Immature natural killer cell (primary cell): ENCODE results near the gene ADGRA3. TPM values are rescaled to one million over a fixed set of nuclear protein-coding genes. Genes with fewer than 3 reads are reported as not detected.

Source experiments
- DNase-seq, 3 donors: peaks; one replicate each; pipeline ENCODE4 v3.0.0; 2022; ENCODE audit warnings: mixed read lengths in 1 of 3
- H3K27ac Mint-ChIP-seq, 6 donors: one replicate each; pipeline ENCODE4 v1.8.0; 2020; ENCODE audit warnings: mixed read lengths in 6 of 6, mild to moderate bottlenecking in 5 of 6, inconsistent platforms in 4 of 6, moderate library complexity in 3 of 6
- H3K27me3 Mint-ChIP-seq, 3 donors: one replicate each; pipeline ENCODE4 v1.8.0; 2020 to 2021; ENCODE audit warnings: low read depth in 3 of 3, mild to moderate bottlenecking in 3 of 3, mixed read lengths in 3 of 3, moderate library complexity in 3 of 3, inconsistent platforms in 1 of 3
- H3K36me3 Mint-ChIP-seq, 3 donors: one replicate each; pipeline ENCODE4 v1.8.0; 2020; ENCODE audit warnings: mixed read lengths in 3 of 3, inconsistent platforms in 2 of 3, mild to moderate bottlenecking in 2 of 3
- H3K4me1 Mint-ChIP-seq, 2 donors: one replicate each; pipeline ENCODE4 v1.8.0; 2020; ENCODE audit warnings: inconsistent platforms in 2 of 2, mild to moderate bottlenecking in 2 of 2, mixed read lengths in 2 of 2, moderate library complexity in 1 of 2
- H3K4me3 Mint-ChIP-seq, 5 donors: one replicate each; pipeline ENCODE4 v1.8.0; 2020; ENCODE audit warnings: mild to moderate bottlenecking in 5 of 5, mixed read lengths in 5 of 5, inconsistent platforms in 3 of 5, moderate library complexity in 3 of 5
- H3K9me3 Mint-ChIP-seq, 6 donors: one replicate each; pipeline ENCODE4 v1.8.0; 2020; ENCODE audit warnings: mild to moderate bottlenecking in 6 of 6, mixed read lengths in 6 of 6, inconsistent platforms in 4 of 6, moderate library complexity in 3 of 6
- polyA plus RNA-seq, 3 donors: library from polyadenylated mRNA; unstranded; fragments of 300-500 nt; fragmentation: Illumina TruSeq; gene quantifications; one replicate each; pipeline ENCODE4 v1.2.3, GENCODE V29; 2021

The ADGRA3 gene
- polyA plus RNA-seq, 3 donors from 2014 or later, result 0.99 to 2.7 (median 2.1) TPM

GRCh38 chr4:22434895-22435294 is 81.0 kb downstream of the ADGRA3 start:
- Mint-ChIP-seq H3K4me1 (no peaks in the 10 kb centered on the region), H3K4me3 (no peak overlapping the region), H3K9me3 (no peaks in the 10 kb centered on the region), H3K27ac (no peak overlapping the region), H3K36me3 (peaks cover 9 to 26% (median 16%) of the 10 kb centered on the region in 3 donors), H3K27me3 (no peaks in the 10 kb centered on the region)
- no peak for DNase-seq

GRCh38 chr4:22430626-22431025 is 85.2 kb downstream of the ADGRA3 start:
- Mint-ChIP-seq H3K4me1 (no peaks in the 10 kb centered on the region), H3K36me3 (peaks cover 6 to 26% (median 9%) of the 10 kb centered on the region in 3 donors), H3K4me3 (no peak overlapping the region), H3K27ac (no peak overlapping the region), H3K27me3 (no peaks in the 10 kb centered on the region), H3K9me3 (no peaks in the 10 kb centered on the region)
- DNase-seq, result no peak

DNA sequence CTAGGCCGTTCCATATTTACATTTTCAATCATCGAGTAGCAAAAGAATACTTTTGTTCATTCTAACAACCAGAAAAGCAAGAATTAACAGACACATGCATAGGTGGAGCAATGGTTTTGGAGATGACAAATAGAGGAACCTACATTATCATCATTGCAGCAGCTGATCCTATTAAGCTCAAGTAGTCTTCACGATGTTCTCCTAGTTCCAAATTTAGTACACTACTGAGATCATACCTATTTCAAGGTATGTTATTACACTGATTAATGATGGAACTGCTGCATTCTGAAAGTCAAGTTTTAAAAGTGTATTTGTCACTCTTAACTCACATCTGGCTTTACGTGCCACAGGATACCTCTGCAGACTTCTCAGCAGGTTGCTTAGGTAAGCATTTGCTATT is 87.4 kb downstream of the ADGRA3 start:
- H3K9me3 Mint-ChIP-seq, result no peaks in the 10 kb centered on the region
- H3K4me3 Mint-ChIP-seq, result no peak overlapping the region
- no peak overlapping the region for H3K27ac Mint-ChIP-seq
- peaks cover 0 to 2% of the 10 kb centered on the region in 2 donors for H3K4me1 Mint-ChIP-seq
- peaks cover 2 to 18% (median 9%) of the 10 kb centered on the region in 3 donors for H3K36me3 Mint-ChIP-seq
- H3K27me3 Mint-ChIP-seq, result no peaks in the 10 kb centered on the region
- no peak for DNase-seq

GRCh38 chr4:22427675-22428074 is 88.2 kb downstream of the ADGRA3 start:
- no peak overlapping the region for H3K27ac Mint-ChIP-seq
- peaks cover 0 to 18% (median 9%) of the 10 kb centered on the region in 3 donors for H3K36me3 Mint-ChIP-seq
- DNase-seq, result no peak
- peaks cover 0 to 2% of the 10 kb centered on the region in 2 donors for H3K4me1 Mint-ChIP-seq
- H3K27me3 Mint-ChIP-seq, result no peaks in the 10 kb centered on the region
- no peak overlapping the region for H3K4me3 Mint-ChIP-seq
- H3K9me3 Mint-ChIP-seq, result no peaks in the 10 kb centered on the region

GRCh38 chr4:22420291-22420690 is 95.6 kb downstream of the ADGRA3 start:
- peaks cover 0 to 2% of the 10 kb centered on the region in 2 donors for H3K4me1 Mint-ChIP-seq
- no peak for DNase-seq
- peaks cover 3 to 12% (median 3%) of the 10 kb centered on the region in 3 donors for H3K36me3 Mint-ChIP-seq
- H3K9me3 Mint-ChIP-seq, result no peaks in the 10 kb centered on the region
- no peak overlapping the region for H3K27ac Mint-ChIP-seq
- no peak overlapping the region for H3K4me3 Mint-ChIP-seq
- H3K27me3 Mint-ChIP-seq, result peaks cover 0 to 2% (median 1%) of the 10 kb centered on the region in 3 donors

GRCh38 chr4:22417408-22417807 is 98.5 kb downstream of the ADGRA3 start:
- no peaks in the 10 kb centered on the region for H3K4me1 Mint-ChIP-seq
- H3K36me3 Mint-ChIP-seq, result peaks cover under 1 to 12% (median 3%) of the 10 kb centered on the region in 3 donors
- no peak for DNase-seq
- peaks cover 0 to 2% (median 1%) of the 10 kb centered on the region in 3 donors for H3K27me3 Mint-ChIP-seq
- no peak overlapping the region for H3K4me3 Mint-ChIP-seq
- peak overlapping the region in 1 of 6 donors; percentile 24 for H3K27ac Mint-ChIP-seq
- H3K9me3 Mint-ChIP-seq, result no peaks in the 10 kb centered on the region

DNA sequence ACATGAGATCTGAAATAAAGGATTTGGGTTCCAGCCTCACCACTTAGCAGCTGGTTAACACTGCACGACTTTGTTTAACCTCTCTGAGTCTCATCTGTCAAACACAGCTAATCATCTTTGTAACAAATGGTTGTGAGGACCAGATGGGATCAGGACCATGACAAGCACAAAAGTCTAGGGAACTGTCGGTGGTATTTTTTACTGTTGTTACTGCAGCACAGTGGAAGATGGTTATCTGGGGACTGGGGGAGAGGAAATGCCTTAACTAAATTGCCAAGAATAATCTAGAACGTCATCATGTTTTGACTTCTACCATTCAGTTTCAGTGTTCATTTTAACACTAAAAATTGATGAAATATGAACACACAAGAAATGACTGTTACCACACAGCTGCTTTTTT is 99.5 kb downstream of the ADGRA3 start:
- DNase-seq, result no peak
- Mint-ChIP-seq H3K4me3 (no peak overlapping the region), H3K36me3 (peaks cover 0 to 12% (median 3%) of the 10 kb centered on the region in 3 donors), H3K4me1 (no peaks in the 10 kb centered on the region), H3K27ac (no peak overlapping the region), H3K9me3 (no peaks in the 10 kb centered on the region), H3K27me3 (peaks cover 0 to 2% (median 1%) of the 10 kb centered on the region in 3 donors)

- Mint-ChIP-seq H3K4me1 (no peaks in the 10 kb centered on the region), H3K4me3 (no peak overlapping the region), H3K27me3 (peaks cover 0 to 1% (median 0%) of the 10 kb centered on the region in 3 donors), H3K36me3 (peaks cover 0 to 9% (median 1%) of the 10 kb centered on the region in 3 donors), H3K27ac (no peak overlapping the region), H3K9me3 (no peaks in the 10 kb centered on the region)
- DNase-seq, result no peak
Measured at GRCh38 chr4:22414833-22415232, 101.0 kb downstream of the ADGRA3 start.

DNA sequence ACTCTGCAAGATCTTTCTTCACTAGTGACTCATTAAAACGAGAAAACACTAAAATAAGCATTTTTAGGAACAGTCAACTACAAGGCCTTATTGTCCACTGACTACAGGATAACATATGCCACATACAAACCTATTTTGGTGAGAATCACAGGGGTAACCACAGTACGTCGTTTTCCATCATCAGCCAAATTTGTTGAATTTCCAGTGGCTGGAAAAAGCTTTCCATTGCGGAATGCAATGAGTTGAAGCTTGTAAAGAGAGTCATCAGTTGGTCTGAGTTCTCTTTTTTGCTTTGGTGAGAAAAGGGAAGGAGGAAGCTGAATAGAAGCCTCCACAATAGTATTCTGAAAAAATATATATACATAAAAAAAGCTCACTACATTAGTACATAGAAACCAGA is 102.4 kb downstream of the ADGRA3 start:
- Mint-ChIP-seq H3K9me3 (no peaks in the 10 kb centered on the region), H3K4me3 (no peak overlapping the region), H3K27me3 (no peaks in the 10 kb centered on the region), H3K27ac (no peak overlapping the region), H3K36me3 (peaks cover 0 to 4% (median 0%) of the 10 kb centered on the region in 3 donors), H3K4me1 (no peaks in the 10 kb centered on the region)
- no peak for DNase-seq

- Mint-ChIP-seq H3K27me3 (peaks cover 0 to 1% (median 0%) of the 10 kb centered on the region in 3 donors), H3K36me3 (no peaks in the 10 kb centered on the region), H3K9me3 (no peaks in the 10 kb centered on the region), H3K4me3 (no peak overlapping the region), H3K4me1 (no peaks in the 10 kb centered on the region), H3K27ac (no peak overlapping the region)
- no peak for DNase-seq
Measured at GRCh38 chr4:22412013-22412412, 103.9 kb downstream of the ADGRA3 start.

DNA sequence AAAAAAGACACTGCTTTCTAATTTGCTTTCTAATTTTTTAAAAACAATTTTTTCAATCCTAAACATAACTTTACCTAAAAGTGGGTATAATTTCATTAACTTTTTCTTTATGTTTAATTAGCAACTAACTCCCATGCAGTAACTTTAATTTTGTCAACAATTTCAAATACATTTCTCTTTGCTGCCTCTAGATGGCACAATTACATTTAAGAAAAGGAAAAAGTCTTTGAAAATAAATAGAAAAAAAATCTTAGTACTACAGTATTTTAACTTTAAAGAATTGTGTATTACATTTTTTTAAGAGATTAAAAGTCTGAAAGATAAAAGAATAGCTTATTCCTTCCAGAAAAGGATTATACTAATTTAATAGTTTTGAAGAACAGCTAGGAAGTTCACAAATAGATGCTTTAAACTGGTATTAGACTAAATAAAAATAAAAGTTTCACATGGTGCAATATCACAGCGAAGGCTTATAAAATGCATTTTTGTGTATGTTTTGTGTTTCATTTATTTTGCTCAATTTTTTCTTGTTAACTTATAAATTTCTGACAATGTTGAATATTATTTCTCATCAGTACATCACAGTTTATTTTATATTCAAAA is 105.1 kb downstream of the ADGRA3 start:
- H3K36me3 Mint-ChIP-seq, result peaks cover 0 to 3% (median 3%) of the 10 kb centered on the region in 3 donors
- peak; percentile 6 to 24 (median 17) for DNase-seq
- H3K27me3 Mint-ChIP-seq, result peaks cover 0 to 1% (median 0%) of the 10 kb centered on the region in 3 donors
- no peak overlapping the region for H3K4me3 Mint-ChIP-seq
- no peak overlapping the region for H3K27ac Mint-ChIP-seq
- H3K9me3 Mint-ChIP-seq, result no peaks in the 10 kb centered on the region
- H3K4me1 Mint-ChIP-seq, result no peaks in the 10 kb centered on the region

GRCh38 chr4:22408474-22408873 is 107.4 kb downstream of the ADGRA3 start:
- no peak overlapping the region for H3K4me3 Mint-ChIP-seq
- peaks cover 0 to 1% (median 0%) of the 10 kb centered on the region in 3 donors for H3K27me3 Mint-ChIP-seq
- DNase-seq, result no peak
- no peaks in the 10 kb centered on the region for H3K9me3 Mint-ChIP-seq
- H3K4me1 Mint-ChIP-seq, result no peaks in the 10 kb centered on the region
- H3K27ac Mint-ChIP-seq, result no peak overlapping the region
- peaks cover 0 to 7% (median 4%) of the 10 kb centered on the region in 3 donors for H3K36me3 Mint-ChIP-seq

GRCh38 chr4:22407361-22407760 is 108.5 kb downstream of the ADGRA3 start:
- peaks cover 0 to 1% (median 0%) of the 10 kb centered on the region in 3 donors for H3K27me3 Mint-ChIP-seq
- H3K4me1 Mint-ChIP-seq, result no peaks in the 10 kb centered on the region

GRCh38 chr4:22398671-22399070 is 117.2 kb downstream of the ADGRA3 start:
- H3K4me3 Mint-ChIP-seq, result no peak overlapping the region
- no peak overlapping the region for H3K27ac Mint-ChIP-seq
- no peaks in the 10 kb centered on the region for H3K9me3 Mint-ChIP-seq
- H3K27me3 Mint-ChIP-seq, result no peaks in the 10 kb centered on the region
- H3K4me1 Mint-ChIP-seq, result no peaks in the 10 kb centered on the region
- H3K36me3 Mint-ChIP-seq, result peaks cover 12 to 16% (median 16%) of the 10 kb centered on the region in 3 donors
- DNase-seq, result no peak

More at GRCh38 chr4:22407361-22407760, 108.5 kb downstream of the ADGRA3 start:
- no peak for DNase-seq
- Mint-ChIP-seq H3K4me3 (no peak overlapping the region), H3K27ac (no peak overlapping the region), H3K36me3 (peaks cover 4 to 7% (median 5%) of the 10 kb centered on the region in 3 donors), H3K9me3 (no peaks in the 10 kb centered on the region)

DNA sequence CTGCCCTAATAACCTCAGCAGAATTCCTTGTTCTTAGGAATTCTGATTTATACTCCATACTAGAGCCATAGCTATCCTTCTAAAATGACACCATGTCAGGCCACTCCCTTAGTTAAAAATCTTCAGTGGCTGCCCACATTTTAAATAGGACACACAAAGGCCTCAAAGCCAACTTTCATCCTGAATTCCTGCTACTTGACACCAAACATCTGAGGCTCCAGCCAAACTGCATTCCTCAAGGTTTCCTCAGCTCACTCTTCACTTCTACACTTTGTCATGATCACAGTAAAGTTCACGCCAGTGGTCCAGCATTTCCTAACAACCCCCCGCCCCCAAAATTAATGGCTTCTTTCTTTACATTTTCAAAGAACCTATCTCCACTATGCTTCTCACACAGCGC is 124.3 kb downstream of the ADGRA3 start:
- Mint-ChIP-seq H3K4me3 (no peak overlapping the region), H3K4me1 (no peaks in the 10 kb centered on the region), H3K27me3 (peaks cover 0 to 2% (median 0%) of the 10 kb centered on the region in 3 donors), H3K27ac (no peak overlapping the region), H3K36me3 (no peaks in the 10 kb centered on the region), H3K9me3 (no peaks in the 10 kb centered on the region)
- no peak for DNase-seq
